Astrocyte of the spinal cord (primary cell): Measurements from ENCODE around the gene CDK6.
A peak's percentile ranks its signal among the peaks of the same experiment; 100 is the strongest.

Experiments
- DNase-seq: peaks from one replicate; pipeline ENCODE4 v3.0.0; 2011; ENCODE audit warnings: low read depth, low spot score
- H3K4me3 ChIP-seq: 2 replicates; pipeline ENCODE4 v1.5.1; 2011; ENCODE audit warnings: low read depth, mild to moderate bottlenecking, low read length, moderate library complexity
- in situ Hi-C: cut with HindIII; loops from 2 replicates; pipeline ENCODE4 v1.10.0; 2017; ENCODE audit warnings: low sequenced_read_pairs
- TF ChIP-seq, protein P1 (sequence below): IDR thresholded peaks from 2 replicates; pipeline ENCODE4 v1.5.1; 2012; ENCODE audit warnings: low read depth, mild to moderate bottlenecking, low read length, inconsistent platforms

The CDK6 gene

DNA sequence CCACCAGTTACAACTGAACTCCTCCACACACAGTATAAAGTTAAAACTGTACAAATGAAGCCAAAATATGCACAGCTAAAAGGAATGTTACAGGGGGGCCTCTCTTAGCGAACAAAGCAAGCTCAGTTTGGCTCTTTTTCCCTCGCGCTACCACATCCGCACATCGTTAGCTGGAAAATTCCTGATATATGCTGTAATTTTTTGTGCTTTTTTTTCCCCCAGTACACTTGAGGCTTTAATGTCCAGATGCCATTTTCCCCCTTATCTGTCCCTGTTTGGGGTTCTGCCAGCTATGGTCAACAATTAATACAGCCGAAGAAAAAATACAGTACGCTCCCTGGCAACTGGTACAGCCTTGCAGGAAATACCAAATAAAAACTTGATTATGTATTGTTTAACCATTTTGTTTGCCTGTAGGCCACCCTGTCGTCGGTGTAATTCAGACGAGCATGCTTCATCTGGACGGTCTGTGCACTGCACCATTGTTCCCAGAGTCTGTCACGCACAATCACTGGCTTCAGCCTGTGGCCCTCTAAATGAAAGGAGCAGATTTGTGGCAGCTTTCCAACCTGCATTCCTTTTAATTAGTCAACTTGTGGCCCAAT, 138.0 kb downstream of the CDK6 start:
- H3K4me3 ChIP-seq = no peak overlapping the region
- TF ChIP-seq, protein P1, sequence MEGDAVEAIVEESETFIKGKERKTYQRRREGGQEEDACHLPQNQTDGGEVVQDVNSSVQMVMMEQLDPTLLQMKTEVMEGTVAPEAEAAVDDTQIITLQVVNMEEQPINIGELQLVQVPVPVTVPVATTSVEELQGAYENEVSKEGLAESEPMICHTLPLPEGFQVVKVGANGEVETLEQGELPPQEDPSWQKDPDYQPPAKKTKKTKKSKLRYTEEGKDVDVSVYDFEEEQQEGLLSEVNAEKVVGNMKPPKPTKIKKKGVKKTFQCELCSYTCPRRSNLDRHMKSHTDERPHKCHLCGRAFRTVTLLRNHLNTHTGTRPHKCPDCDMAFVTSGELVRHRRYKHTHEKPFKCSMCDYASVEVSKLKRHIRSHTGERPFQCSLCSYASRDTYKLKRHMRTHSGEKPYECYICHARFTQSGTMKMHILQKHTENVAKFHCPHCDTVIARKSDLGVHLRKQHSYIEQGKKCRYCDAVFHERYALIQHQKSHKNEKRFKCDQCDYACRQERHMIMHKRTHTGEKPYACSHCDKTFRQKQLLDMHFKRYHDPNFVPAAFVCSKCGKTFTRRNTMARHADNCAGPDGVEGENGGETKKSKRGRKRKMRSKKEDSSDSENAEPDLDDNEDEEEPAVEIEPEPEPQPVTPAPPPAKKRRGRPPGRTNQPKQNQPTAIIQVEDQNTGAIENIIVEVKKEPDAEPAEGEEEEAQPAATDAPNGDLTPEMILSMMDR = no peak
- DNase-seq = peak; percentile 96
- in situ Hi-C loops = no loop called here

DNA sequence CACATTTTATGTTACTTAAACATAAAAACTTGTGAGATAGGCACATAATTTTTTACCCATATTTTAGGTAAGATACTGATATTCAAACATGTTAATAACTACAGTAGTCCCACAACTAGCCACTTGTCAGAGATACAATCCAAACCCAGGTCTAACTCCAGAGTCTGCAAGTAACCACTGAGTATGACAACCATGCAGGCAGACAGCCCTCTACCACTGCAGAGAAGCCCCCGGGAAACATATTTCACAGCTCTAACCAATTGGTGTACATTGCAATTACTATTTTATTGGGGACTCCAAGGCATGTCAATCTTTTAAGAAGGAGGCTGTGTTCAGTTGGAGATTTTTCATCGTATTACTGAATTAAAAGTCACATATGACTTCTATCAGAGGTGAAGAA, 139.0 kb downstream of the CDK6 start:
- TF ChIP-seq, protein P1 = no peak
- H3K4me3 ChIP-seq = no peak overlapping the region
- DNase-seq = no peak
- in situ Hi-C loops = no loop called here

DNA sequence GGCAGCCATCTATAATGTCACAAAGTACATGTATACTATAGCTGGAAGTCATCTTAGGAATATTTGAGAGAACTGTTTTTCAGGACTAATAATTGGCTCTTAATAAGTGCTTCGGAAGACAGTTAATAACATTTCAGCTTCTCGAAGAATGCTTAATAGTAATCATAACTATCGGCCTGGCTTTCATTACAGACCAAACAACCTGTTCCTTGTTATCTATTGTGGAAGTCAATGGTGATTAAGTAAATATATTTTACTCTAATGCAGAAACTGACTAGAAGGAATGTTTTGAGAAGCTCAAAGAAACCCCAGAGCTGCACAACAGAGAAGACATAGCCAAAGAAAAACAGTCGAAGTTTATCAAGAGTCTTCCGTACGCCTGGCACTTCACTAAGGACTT, 139.4 kb downstream of the CDK6 start:
- no peak for DNase-seq
- H3K4me3 ChIP-seq = no peak overlapping the region
- in situ Hi-C loops = no loop called here
- TF ChIP-seq, protein P1 = no peak

DNA sequence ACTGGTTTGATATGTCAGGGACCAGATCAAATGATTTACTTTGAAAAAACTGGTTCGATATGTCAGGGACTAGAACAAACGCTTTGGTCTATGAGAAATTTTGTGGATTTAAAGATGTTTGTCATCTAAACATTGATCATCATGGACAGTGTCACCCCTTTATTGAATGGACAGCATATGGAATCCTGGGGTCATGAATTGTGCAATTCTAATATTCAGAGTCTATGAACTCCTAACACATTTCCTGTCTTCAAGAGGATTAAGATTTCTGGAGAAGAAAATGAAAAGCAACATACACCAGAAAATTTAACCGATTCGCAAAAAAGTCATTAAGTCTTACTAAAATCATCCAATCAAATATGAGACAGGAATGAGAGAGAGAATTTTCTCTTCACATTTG, 139.8 kb downstream of the CDK6 start:
- TF ChIP-seq, protein P1 = no peak
- no peak for DNase-seq
- in situ Hi-C loops = no loop called here
- H3K4me3 ChIP-seq = no peak overlapping the region

DNA sequence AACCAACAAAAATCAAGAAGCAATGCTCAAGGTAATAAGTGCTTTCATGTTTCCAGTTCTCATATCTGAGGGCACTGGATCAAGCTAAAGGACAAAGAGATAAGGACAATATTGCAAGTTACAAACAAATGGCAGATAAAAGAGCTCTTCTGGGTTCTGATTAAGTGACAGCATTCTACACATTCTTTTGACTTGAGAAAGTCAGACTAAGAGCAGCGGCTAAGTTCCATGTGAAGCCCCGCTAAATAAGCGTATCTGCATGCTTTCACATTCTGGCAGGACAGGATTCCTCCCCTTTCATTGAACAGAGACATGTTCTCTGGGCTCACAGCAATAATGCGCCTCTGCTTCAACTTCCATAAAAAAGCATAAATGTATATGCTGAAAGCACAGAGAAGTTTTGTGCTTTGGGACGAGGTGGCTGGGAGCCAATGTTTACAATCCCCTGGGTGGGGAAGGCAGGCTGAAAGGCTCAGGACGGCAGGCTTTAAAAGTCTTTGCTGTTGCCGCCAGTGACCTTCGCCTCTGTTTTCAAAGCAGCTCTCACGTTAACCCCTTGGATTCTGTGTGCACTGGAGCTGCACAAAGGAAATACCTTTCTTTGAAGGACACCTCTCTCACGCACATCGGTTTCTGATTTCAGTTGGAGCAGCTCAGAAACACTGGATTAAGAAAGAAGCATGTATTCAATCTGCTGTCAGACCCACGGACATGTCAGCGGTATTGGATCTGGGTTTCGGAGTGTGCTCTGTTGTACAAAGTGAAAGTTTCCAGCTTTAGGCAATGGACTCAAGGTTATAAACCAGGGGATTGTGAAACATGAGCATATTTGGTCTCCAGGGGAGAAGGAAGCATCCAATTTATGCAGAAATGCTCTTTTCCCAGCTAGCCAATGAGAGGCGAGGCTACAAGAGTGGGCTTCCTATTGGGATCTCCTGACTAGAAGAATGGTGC, 140.8 kb downstream of the CDK6 start:
- in situ Hi-C loops = no loop called here
- DNase-seq = peak; percentile 91
- TF ChIP-seq, protein P1 = no peak
- H3K4me3 ChIP-seq = peak overlapping the region; percentile 43

DNA sequence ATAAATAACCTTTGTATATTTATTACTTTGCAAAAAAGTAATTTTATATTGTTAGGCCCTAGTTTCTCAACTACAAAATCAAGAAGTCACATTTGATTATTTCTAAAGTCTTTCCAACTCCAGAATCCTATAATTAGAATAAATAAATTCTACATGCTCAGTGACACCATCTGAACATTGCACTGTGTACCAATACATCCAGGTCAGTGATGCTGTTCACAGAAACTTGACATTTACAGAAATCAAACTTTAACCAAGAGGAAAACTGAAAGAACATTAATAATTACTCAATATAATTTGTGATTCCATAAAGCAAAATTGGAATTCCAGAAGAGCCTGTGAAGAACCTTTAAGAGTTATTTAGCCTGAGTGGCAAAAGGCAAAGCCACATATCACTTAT, 142.2 kb downstream of the CDK6 start:
- in situ Hi-C loops = no loop called here
- no peak overlapping the region for H3K4me3 ChIP-seq
- no peak for DNase-seq
- TF ChIP-seq, protein P1 = no peak
